ENCODE measurements around the gene SNAP47.

SNAP47 gene

DNA sequence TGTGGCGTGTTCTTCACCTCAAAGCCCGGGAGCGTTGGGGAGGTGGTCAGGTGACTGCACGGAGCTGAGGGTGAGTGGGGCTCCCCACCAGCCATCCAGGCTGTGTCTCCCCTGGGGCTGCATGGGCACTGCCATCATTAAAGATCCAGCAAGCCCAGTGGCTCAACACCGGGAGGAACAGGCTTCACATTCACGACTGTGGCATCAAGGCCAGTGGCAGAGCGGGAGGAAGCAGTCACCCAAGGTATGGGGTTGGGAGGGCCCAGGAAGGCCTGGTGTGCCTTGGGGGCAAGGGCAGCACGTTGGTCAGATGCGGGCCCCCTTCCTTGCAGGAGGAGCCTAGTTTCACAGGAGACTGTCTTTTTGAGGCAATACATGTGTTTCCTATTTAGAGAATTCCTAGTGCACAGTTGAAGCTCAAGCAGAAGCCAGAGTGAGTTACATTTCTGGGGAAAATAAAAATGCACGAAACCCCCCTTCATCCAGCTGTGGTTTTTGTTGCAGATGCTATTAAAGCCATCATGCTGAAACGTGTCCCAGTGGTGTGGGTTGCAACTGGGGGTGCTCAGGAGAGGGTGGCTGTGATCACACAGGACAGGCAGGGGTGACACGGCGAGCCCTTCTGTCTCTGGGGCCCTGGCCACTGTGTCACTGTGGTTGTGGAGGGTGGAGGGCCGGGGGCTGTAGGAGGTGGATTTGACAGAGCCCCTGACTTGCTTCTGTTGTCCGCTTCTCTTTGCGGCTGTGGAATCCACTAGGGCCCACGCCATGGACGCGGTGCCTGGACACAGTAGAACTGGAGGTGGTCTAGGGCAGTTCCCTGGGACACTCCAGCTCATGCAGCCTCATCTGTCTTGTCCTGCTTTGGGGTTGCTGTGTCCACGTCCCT is 34.1 kb downstream of the SNAP47 start:
- no peak for DNase-seq (ENCODE audit: low spot score)

DNA sequence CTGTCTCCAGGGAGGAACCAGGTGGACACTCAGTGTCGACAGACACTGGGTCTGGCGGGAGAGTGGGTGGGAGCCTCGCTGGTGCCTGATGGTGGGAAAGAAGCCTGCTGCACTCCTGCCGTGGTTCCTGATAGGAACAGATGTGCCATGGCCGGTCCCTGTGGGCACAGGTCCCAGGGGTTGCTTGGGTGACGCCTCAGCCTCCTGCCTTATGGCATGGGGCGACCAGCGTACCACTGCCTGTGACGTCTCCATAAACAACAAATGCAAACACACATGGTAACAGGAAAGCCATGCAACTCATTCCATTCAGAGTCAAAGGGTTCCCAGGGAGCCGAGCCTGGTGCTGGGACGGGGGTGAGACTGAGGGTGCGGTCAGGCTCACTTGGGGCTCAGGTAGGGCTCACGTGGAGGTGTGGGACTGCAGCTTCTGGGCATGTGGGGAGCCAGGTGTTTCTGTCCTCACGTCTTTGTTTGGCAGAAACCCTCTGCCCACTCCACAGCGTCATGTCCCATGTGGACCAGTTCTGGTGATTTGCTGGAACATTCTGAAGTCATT is 34.8 kb downstream of the SNAP47 start:
- no peak for DNase-seq (ENCODE audit: low spot score)

DNA sequence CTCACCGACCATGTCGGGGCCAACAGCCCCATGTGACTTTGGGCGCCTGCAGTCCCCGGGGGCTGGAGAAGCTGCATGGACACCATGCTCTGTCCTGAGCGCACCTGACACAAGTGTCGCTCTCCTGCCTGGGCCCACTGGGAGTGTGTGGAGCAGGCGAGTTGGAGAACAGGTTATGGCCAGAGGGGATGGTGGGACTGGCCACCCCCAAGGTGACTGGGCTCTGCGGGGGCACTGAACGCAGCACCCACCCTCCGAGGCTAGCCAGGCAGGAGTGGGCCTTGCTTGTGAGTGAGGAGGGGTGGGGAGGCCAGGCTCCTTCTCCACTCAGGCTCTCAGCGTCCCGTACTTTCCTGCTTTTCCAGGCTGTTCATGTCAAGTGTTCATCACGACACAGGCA is 35.6 kb downstream of the SNAP47 start:
- DNase-seq (ENCODE audit: low spot score), result no peak

DNA sequence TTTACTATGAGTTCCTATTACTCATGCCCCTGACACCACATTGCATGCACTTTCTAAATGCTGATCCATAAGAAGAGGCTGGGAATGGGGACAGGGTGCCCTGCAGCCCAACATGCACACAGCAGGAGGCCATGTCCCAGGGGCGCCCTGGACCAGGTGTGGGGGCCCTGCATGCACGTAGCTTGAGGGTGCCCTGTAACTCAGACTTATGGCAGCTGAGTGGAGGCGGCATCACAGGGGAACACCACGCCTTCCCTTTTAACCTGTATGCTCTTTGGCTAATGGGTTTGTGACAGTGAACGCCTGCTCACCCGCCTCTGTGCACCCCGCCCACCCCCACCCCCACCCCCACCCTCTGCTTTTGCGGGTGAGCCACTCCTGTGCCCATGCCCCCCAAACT is 36.1 kb downstream of the SNAP47 start:
- no peak for DNase-seq (ENCODE audit: low spot score)

GRCh38 chr1:227771771-227772170 is 36.5 kb downstream of the SNAP47 start:
- DNase-seq (ENCODE audit: low spot score), result no peak

DNA sequence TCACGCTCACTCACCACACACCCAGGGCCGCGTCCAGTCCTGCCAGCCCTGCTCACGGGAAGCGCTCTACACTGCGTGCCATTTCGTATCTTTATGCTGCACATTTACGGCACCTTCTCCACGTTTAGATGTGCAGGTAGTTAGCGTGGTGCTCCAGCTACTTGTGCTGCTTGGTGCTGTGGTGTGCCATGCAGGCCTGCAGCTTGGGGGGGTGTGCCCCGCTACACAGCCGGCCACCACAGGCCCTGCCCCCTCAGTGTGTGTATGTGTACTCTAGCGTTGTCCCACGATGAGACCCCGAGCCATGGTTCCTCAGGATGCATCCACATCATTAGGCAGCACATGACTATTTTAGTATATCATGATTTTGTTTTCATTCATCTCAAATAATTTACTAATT is 38.3 kb downstream of the SNAP47 start:
- DNase-seq (ENCODE audit: low spot score), result no peak

- no peak for DNase-seq (ENCODE audit: low spot score)
These were observed 39.0 kb downstream of the SNAP47 start for GRCh38 chr1:227774051-227774731.

- no peak for DNase-seq (ENCODE audit: low spot score)
These were observed 39.8 kb downstream of the SNAP47 start for GRCh38 chr1:227774821-227775661.

DNA sequence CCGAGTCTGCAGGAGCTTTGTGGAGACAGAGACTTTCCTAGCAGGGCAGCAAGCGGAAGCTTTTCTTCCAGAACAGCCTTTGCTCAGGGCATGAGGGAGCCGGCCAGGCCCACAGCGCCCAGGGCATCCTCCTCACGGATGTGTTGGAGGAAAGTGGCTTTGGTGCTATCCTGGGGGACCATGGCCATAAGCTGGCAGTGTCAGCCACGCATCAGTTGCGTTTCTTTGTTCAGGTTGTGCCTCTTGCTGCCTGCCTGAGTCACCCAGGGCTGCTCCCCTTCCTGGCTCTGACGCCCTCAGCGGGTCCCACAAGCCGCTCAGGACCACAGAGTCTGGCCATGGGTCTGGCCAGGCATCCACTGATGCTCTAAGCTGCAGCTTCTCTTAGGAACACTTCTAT is 40.6 kb downstream of the SNAP47 start:
- no peak for DNase-seq (ENCODE audit: low spot score)

- no peak for DNase-seq (ENCODE audit: low spot score)
These were observed 41.1 kb downstream of the SNAP47 start for GRCh38 chr1:227776331-227776771.

GRCh38 chr1:227777156-227777555 is 41.9 kb downstream of the SNAP47 start:
- DNase-seq (ENCODE audit: low spot score), result no peak

DNA sequence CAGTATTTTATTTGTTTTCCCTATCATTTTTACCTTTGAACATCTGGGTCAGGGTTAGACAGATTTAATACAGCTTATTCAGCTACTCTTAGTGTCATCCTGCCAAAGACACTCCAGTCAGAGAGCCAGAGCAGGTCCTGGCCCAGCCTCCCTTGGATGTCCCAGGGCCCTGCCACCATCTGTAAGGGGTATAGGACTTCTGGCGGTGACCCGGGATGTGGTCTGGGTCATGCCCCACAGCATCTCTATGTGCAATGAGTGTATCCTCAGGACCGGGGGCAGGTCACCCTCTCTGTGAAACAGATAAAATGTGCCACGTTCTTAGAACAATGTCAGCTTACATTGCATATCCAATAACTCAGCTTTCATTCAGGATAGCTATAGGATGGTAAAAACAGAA is 42.4 kb downstream of the SNAP47 start:
- no peak for DNase-seq (ENCODE audit: low spot score)

- no peak for DNase-seq (ENCODE audit: low spot score)
These were observed 43.2 kb downstream of the SNAP47 start for GRCh38 chr1:227778401-227778947.

DNA sequence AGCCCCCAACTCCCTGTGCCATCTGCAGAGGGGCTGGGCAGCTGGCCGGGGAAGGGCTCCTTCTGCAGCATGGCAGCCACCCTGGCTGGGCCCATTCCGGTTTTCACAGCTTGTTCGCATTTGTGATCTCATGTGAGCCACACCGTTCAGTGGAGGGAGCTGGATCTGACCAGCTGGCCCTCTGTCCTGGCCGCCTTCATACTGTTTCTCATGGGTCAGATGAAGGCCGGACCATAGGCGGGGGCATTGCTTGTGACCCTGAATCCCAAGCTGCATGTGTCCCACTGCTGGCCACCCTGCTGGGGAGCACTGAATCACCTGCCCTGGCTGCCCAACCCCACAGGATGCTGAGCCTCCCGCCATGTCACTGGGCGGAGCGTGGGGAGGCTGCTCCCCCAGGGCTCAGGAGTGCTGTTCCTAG is 43.8 kb downstream of the SNAP47 start:
- DNase-seq (ENCODE audit: low spot score), result peak; percentile 30

GRCh38 chr1:227779685-227780084 is 44.5 kb downstream of the SNAP47 start:
- DNase-seq (ENCODE audit: low spot score), result peak; percentile 21

DNA sequence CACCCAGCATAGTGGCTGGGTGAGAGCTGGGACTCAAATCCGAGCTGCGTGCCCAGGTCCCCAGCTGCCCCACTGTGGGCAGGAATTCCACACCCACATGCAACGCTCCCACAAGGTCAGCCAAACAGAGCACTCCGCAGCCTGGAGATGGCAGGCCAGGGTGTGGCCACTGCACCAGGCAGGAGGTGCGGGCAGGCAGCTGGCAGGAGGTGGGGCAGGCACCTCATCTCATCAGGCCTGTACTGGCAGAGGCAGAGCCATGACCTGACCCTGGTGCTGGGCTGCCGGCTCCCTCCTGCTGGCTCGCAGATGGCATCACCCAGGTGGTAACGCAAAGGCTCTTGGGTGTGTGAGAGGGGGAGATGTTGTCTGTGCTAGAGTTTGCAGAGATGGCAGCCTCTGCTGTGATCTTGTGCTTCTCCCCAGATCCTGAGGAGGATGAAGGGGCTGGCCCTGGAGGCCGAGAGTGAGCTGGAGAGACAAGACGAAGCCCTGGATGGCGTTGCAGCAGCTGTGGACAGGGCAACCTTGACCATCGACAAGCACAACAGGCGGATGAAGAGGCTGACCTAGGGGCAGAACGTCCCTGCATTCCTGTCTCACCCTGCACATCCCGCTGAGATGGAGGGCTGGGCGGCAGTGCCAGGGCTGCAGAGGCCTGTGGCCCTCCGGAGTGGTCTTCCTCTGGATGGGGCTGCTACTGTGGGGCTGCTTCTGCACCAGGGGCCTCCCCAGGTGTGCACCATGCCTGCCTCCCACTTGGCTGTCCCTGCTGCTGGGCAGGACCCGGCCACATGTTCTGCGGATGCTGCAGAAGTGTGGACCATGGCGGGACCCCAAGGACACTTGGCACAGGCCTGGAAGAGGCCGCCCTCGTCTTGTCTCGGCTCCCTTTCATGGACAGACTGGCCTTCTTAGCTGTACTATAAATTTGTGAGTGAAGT is 45.1 kb downstream of the SNAP47 start:
- peak; percentile 23 for DNase-seq (ENCODE audit: low spot score)

- peak; percentile 27 for DNase-seq (ENCODE audit: low spot score)
These were observed 46.2 kb downstream of the SNAP47 start for GRCh38 chr1:227781314-227781930.

DNA sequence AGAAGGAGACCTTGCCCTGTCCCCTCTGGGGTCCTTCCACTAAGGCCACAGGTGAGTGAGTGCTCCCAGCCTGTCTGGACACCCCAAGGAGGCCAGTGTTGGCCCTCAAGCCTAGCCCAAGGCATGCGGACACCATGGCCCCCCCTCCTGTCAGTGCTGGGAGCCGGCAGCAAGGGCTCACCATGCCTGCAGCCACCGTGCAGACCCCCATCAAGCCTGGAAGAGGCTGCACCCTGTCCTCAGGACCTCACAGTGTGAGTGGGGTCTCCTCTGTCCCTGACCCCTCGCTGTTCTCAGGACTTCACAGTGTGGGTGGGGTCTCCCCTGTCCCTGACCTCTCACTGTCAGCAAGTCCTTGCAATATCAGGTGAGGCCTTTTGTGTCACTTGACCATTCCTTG is 47.0 kb downstream of the SNAP47 start:
- peak; percentile 16 for DNase-seq (ENCODE audit: low spot score)

- no peak for DNase-seq (ENCODE audit: low spot score)
These were observed 50.0 kb downstream of the SNAP47 start for GRCh38 chr1:227785094-227785804.
